ENCODE data around the gene NIPAL3. TPM values are rescaled to one million over a fixed set of nuclear protein-coding genes. Genes with fewer than 3 reads are reported as not detected.

NIPAL3 gene
- total RNA-seq, 1 experiment from 2014 or later, result 16.6 TPM

DNA sequence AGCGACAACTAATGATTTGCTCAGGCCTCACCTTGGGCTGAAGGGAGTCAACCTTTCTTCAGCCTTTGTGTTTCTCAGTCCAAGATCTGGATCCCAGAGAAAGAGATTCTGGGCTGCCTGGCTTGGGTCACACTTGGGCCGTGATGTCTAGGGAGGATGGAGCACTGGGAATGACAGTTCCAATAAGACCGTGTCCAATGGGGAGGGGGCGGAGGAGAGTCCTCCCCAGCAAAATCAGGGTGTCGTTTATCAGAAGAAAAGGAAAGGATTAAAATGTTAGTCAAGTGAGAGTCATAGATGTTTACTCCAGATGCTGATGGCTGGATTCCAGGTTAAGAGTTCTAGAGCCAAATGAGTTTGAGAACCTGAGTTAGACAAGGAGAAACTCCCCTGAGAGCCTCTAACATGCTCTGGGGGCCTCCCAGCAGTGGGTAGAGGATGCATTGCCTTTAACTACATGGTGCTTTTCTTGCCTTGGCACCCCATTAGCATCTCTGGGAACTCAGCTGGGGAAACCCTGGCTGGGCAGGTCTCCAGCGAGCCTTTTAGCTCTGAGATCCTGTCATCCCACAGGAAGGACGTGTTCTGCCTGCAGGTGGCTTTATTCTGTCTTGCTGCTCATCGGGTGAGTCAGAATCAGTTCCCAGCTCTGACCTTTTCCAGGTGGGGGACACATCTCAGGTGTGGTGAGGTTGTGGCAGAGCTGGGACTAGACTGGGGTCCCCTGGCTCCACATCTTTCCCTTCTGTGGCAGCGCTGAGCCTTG lies 22.2 kb downstream of the NIPAL3 start:
- RAD21 ChIA-PET (ENCODE audit: low non-redundant PET in 1 of 2, low total read pairs in 2 of 2, uncharacterized antibody in 2 of 2, unreplicated experiment in 2 of 2), result no interaction called here
- Histone ChIP-seq H3K79me2 (ENCODE audit: insufficient read depth, low read length) (no peaks in the 10 kb centered on the region), H3K4me3 (replicated peaks in 1 of 2; ENCODE audit: low read depth in 1 of 2, low read length in 2 of 2) (no peak overlapping the region), H3K9ac (ENCODE audit: low read length) (no peak overlapping the region), H3K27ac (ENCODE audit: low read depth, low read length) (no peak overlapping the region), H3K36me3 (ENCODE audit: control insufficient read depth in 1 of 2, insufficient read depth in 2 of 2, low read length in 2 of 2) (no peaks in the 10 kb centered on the region), H3K9me3 (ENCODE audit: control insufficient read depth in 1 of 2, insufficient read depth in 1 of 2, low read depth in 1 of 2, low read length in 2 of 2) (no peaks in the 10 kb centered on the region), H3K4me1 (ENCODE audit: control insufficient read depth in 1 of 2, insufficient read depth in 2 of 2, low read length in 2 of 2) (peaks cover 0 to 25% of the 10 kb centered on the region in 2 experiments; a peak in 3 of 4 replicates), H3K9me2 (ENCODE audit: insufficient read depth) (no peaks in the 10 kb centered on the region), H4K20me1 (ENCODE audit: insufficient read depth) (no peaks in the 10 kb centered on the region), H3K27me3 (ENCODE audit: insufficient read depth, low read length) (no peaks in the 10 kb centered on the region), H2AFZ (ENCODE audit: low read depth, low read length, poor library complexity, severe bottlenecking) (no peak overlapping the region), H3K4me2 (ENCODE audit: low read length) (peak overlapping the region; percentile 13; the same call in 1 of the 2 replicates)
- intact Hi-C loops (cut with micrococcal nuclease), result no loop called here
- no TSS peak for BruUV-seq (replicated peaks)
- CTCF ChIA-PET, result no interaction called here
- DNase-seq (ENCODE audit: low read depth, low spot score), result no peak
- POLR2A ChIA-PET, result no interaction called here
- ATAC-seq, result no peak
- TF ChIP-seq SP1 (IDR thresholded peaks at IDR 0.05; ENCODE audit: low read depth) (no peak), POLR2AphosphoS5 (IDR thresholded peaks at IDR 0.05; ENCODE audit: low read depth, low read length) (no peak), FOSL1 (IDR thresholded peaks at IDR 0.05; ENCODE audit: low read depth) (0 out of 2 replicates have a peak, but pooled peaks have one; percentile 14)

DNA sequence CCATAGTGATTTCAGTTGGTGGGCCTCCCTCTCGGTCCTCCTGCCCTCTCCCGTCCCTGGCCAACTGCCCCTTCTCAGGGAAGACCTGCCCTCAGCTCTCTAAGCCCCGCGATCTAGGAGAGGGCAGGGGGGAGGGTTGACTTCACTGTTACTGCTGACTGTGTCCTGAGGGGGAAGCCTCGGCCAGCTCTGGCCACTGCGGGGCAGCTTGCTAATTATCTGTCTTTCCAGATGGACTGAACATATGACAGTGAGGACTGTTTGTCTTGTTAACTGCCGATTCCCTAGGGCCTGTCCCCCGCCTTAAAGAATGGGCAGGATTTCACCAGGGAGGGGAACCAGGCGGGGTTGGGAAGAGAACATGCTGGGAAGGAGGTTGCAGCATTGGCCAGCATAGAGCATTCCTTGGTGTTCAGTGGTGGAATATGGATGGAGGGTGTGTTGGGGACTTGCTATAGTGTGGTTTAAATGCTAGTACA lies 22.9 kb downstream of the NIPAL3 start:
- Histone ChIP-seq H2AFZ (ENCODE audit: low read depth, low read length, poor library complexity, severe bottlenecking) (no peak overlapping the region), H3K9me2 (ENCODE audit: insufficient read depth) (no peaks in the 10 kb centered on the region), H4K20me1 (ENCODE audit: insufficient read depth) (no peaks in the 10 kb centered on the region), H3K4me3 (replicated peaks in 1 of 2; ENCODE audit: low read depth in 1 of 2, low read length in 2 of 2) (no peak overlapping the region), H3K27ac (ENCODE audit: low read depth, low read length) (no peak overlapping the region), H3K9ac (ENCODE audit: low read length) (no peak overlapping the region), H3K79me2 (ENCODE audit: insufficient read depth, low read length) (no peaks in the 10 kb centered on the region), H3K4me1 (ENCODE audit: control insufficient read depth in 1 of 2, insufficient read depth in 2 of 2, low read length in 2 of 2) (peaks cover 0 to 25% of the 10 kb centered on the region in 2 experiments; a peak in 3 of 4 replicates), H3K9me3 (ENCODE audit: control insufficient read depth in 1 of 2, insufficient read depth in 1 of 2, low read depth in 1 of 2, low read length in 2 of 2) (no peaks in the 10 kb centered on the region), H3K27me3 (ENCODE audit: insufficient read depth, low read length) (no peaks in the 10 kb centered on the region), H3K36me3 (ENCODE audit: control insufficient read depth in 1 of 2, insufficient read depth in 2 of 2, low read length in 2 of 2) (no peaks in the 10 kb centered on the region), H3K4me2 (ENCODE audit: low read length) (peak overlapping the region; percentile 13; the same call in 1 of the 2 replicates)
- ChIA-PET RAD21 (ENCODE audit: low non-redundant PET in 1 of 2, low total read pairs in 2 of 2, uncharacterized antibody in 2 of 2, unreplicated experiment in 2 of 2) (no interaction called here), POLR2A (no interaction called here), CTCF (no interaction called here)
- ATAC-seq (peak; percentile 20; the same call in 1 of the 2 replicates), DNase-seq (ENCODE audit: low read depth, low spot score) (no peak)
- TF ChIP-seq, protein P1, sequence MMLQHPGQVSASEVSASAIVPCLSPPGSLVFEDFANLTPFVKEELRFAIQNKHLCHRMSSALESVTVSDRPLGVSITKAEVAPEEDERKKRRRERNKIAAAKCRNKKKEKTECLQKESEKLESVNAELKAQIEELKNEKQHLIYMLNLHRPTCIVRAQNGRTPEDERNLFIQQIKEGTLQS (IDR thresholded peaks at IDR 0.05), result no peak
- TF ChIP-seq EGR1 (IDR thresholded peaks at IDR 0.05; ENCODE audit: low read depth), result no peak
- no peak for TF ChIP-seq SIN3A (IDR thresholded peaks at IDR 0.05; ENCODE audit: low read depth)
- TF ChIP-seq EZH2 (IDR thresholded peaks at IDR 0.05), result no peak
- TF ChIP-seq, protein P2, sequence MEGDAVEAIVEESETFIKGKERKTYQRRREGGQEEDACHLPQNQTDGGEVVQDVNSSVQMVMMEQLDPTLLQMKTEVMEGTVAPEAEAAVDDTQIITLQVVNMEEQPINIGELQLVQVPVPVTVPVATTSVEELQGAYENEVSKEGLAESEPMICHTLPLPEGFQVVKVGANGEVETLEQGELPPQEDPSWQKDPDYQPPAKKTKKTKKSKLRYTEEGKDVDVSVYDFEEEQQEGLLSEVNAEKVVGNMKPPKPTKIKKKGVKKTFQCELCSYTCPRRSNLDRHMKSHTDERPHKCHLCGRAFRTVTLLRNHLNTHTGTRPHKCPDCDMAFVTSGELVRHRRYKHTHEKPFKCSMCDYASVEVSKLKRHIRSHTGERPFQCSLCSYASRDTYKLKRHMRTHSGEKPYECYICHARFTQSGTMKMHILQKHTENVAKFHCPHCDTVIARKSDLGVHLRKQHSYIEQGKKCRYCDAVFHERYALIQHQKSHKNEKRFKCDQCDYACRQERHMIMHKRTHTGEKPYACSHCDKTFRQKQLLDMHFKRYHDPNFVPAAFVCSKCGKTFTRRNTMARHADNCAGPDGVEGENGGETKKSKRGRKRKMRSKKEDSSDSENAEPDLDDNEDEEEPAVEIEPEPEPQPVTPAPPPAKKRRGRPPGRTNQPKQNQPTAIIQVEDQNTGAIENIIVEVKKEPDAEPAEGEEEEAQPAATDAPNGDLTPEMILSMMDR (IDR thresholded peaks at IDR 0.05 in 2 of 3, conservative IDR thresholded peaks at IDR 0.05 in 1 of 3; ENCODE audit: borderline replicate concordance in 1 of 3, insufficient read depth in 1 of 3, low read depth in 2 of 3, low read length in 2 of 3), result no peak
- TF ChIP-seq ZNF274 (IDR thresholded peaks at IDR 0.05; ENCODE audit: low read depth, low read length), result no peak
- no peak for TF ChIP-seq TCF7L2 (IDR thresholded peaks at IDR 0.05; ENCODE audit: borderline replicate concordance, extremely low read depth, insufficient read depth, insufficient read length)
- TF ChIP-seq, protein P3, sequence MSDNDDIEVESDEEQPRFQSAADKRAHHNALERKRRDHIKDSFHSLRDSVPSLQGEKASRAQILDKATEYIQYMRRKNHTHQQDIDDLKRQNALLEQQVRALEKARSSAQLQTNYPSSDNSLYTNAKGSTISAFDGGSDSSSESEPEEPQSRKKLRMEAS (IDR thresholded peaks at IDR 0.05), result no peak
- TF ChIP-seq, protein P4, sequence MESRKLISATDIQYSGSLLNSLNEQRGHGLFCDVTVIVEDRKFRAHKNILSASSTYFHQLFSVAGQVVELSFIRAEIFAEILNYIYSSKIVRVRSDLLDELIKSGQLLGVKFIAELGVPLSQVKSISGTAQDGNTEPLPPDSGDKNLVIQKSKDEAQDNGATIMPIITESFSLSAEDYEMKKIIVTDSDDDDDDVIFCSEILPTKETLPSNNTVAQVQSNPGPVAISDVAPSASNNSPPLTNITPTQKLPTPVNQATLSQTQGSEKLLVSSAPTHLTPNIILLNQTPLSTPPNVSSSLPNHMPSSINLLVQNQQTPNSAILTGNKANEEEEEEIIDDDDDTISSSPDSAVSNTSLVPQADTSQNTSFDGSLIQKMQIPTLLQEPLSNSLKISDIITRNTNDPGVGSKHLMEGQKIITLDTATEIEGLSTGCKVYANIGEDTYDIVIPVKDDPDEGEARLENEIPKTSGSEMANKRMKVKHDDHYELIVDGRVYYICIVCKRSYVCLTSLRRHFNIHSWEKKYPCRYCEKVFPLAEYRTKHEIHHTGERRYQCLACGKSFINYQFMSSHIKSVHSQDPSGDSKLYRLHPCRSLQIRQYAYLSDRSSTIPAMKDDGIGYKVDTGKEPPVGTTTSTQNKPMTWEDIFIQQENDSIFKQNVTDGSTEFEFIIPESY (IDR thresholded peaks at IDR 0.05; ENCODE audit: extremely low read depth, insufficient replicate concordance, low read length), result no peak
- BruUV-seq (replicated peaks), result no TSS peak
- intact Hi-C loops (cut with micrococcal nuclease), result no loop called here

Measured in HCT116 (cell line).